Cortex of kidney (tissue), 1 donor: ENCODE measurements around the gene CCDC8.
"Not testable (repeated sequence)": the region's sequence is repeated elsewhere in the genome, so short reads cannot be mapped to it uniquely, and the experiment has no call there.

Experiments used
- DNase-seq: peaks from one replicate; lab custom pipeline; 2025; lab: John Stamatoyannopoulos, UW

CCDC8 gene

GRCh38 chr19:46413262-46414031 is at the start of gene CCDC8:
CCDC8 (minus strand) TSS chr19:46413564; CDS start chr19:46412810, 754 bp downstream.
- DNase-seq = no peak

GRCh38 chr19:46461537-46461936 is 48.2 kb upstream of the CCDC8 start:
- no peak for DNase-seq

- no peak for DNase-seq
These were observed 47.6 kb upstream of the CCDC8 start for GRCh38 chr19:46460981-46461380.

- no peak for DNase-seq
These were observed 46.7 kb upstream of the CCDC8 start for GRCh38 chr19:46460055-46460454.

GRCh38 chr19:46456930-46457329 is 43.6 kb upstream of the CCDC8 start:
- DNase-seq = no peak

GRCh38 chr19:46454244-46454643 is 40.9 kb upstream of the CCDC8 start:
- no peak for DNase-seq

GRCh38 chr19:46453661-46454060 is 40.3 kb upstream of the CCDC8 start:
- DNase-seq = no peak

GRCh38 chr19:46452186-46452585 is 38.8 kb upstream of the CCDC8 start:
- DNase-seq = no peak

GRCh38 chr19:46451352-46451751 is 38.0 kb upstream of the CCDC8 start:
- no peak for DNase-seq

- DNase-seq = no peak
These were observed 37.4 kb upstream of the CCDC8 start for GRCh38 chr19:46450737-46451136.

GRCh38 chr19:46449228-46449627 is 35.9 kb upstream of the CCDC8 start:
- no peak for DNase-seq

GRCh38 chr19:46448601-46449000 is 35.2 kb upstream of the CCDC8 start:
- DNase-seq = no peak

- DNase-seq = no peak
These were observed 34.5 kb upstream of the CCDC8 start for GRCh38 chr19:46447824-46448223.

- DNase-seq = no peak
These were observed 33.6 kb upstream of the CCDC8 start for GRCh38 chr19:46447006-46447405.

- no peak for DNase-seq
These were observed 32.7 kb upstream of the CCDC8 start for GRCh38 chr19:46446021-46446420.

GRCh38 chr19:46442808-46443450 is 29.6 kb upstream of the CCDC8 start:
- DNase-seq = no peak

GRCh38 chr19:46441866-46442265 is 28.5 kb upstream of the CCDC8 start:
- no peak for DNase-seq

GRCh38 chr19:46435689-46436088 is 22.3 kb upstream of the CCDC8 start:
- not testable (repeated sequence) for DNase-seq

GRCh38 chr19:46435009-46435408 is 21.6 kb upstream of the CCDC8 start:
- no peak for DNase-seq

- not testable (repeated sequence) for DNase-seq
These were observed 20.1 kb upstream of the CCDC8 start for GRCh38 chr19:46433470-46433869.

- DNase-seq = no peak
These were observed 18.5 kb upstream of the CCDC8 start for GRCh38 chr19:46431824-46432223.

- no peak for DNase-seq
These were observed 16.6 kb upstream of the CCDC8 start for GRCh38 chr19:46429999-46430398.
